Adipocyte (in vitro differentiated cells): Measurements from ENCODE around the gene FOXL3.

Experiments
- DNase-seq: peaks from one replicate; pipeline ENCODE4 v3.0.0-alpha.2; 2015; ENCODE audit warnings: low read depth
- H3K27me3 ChIP-seq: replicated peaks from 2 replicates; pipeline ENCODE4 v1.7.0; 2013; ENCODE audit warnings: mild to moderate bottlenecking, low read length, moderate library complexity; ENCODE audit not compliant: control insufficient read depth, insufficient read depth
- H3K36me3 ChIP-seq: 2 replicates; pipeline ENCODE4 v1.7.0; 2013; ENCODE audit warnings: low read length, mild to moderate bottlenecking, moderate library complexity; ENCODE audit not compliant: control insufficient read depth, insufficient read depth, severe bottlenecking
- H3K4me1 ChIP-seq: 2 replicates; pipeline ENCODE4 v1.7.0; 2013; ENCODE audit warnings: mild to moderate bottlenecking, low read length, moderate library complexity; ENCODE audit not compliant: control insufficient read depth, insufficient read depth
- H3K4me3 ChIP-seq: 2 replicates; pipeline ENCODE4 v1.7.0; 2013; ENCODE audit warnings: mild to moderate bottlenecking, low read length, moderate library complexity
- H3K9ac ChIP-seq: 2 replicates; pipeline ENCODE4 v1.7.0; 2013; ENCODE audit warnings: mild to moderate bottlenecking, low read length, moderate library complexity
- H3K9me3 ChIP-seq: 2 replicates; pipeline ENCODE4 v1.7.0; 2013; ENCODE audit warnings: mild to moderate bottlenecking, low read length, moderate library complexity; ENCODE audit not compliant: control insufficient read depth

The FOXL3 gene

GRCh38 chr7:300048-300447, 10.1 kb downstream of the FOXL3 start:
- H3K4me1 ChIP-seq, result no peaks in the 10 kb centered on the region
- no peaks in the 10 kb centered on the region for H3K9me3 ChIP-seq
- no peak overlapping the region for H3K9ac ChIP-seq
- no peak overlapping the region for H3K4me3 ChIP-seq
- DNase-seq, result no peak
- H3K27me3 ChIP-seq, result peaks cover 43% of the 10 kb centered on the region
- no peaks in the 10 kb centered on the region for H3K36me3 ChIP-seq

DNA sequence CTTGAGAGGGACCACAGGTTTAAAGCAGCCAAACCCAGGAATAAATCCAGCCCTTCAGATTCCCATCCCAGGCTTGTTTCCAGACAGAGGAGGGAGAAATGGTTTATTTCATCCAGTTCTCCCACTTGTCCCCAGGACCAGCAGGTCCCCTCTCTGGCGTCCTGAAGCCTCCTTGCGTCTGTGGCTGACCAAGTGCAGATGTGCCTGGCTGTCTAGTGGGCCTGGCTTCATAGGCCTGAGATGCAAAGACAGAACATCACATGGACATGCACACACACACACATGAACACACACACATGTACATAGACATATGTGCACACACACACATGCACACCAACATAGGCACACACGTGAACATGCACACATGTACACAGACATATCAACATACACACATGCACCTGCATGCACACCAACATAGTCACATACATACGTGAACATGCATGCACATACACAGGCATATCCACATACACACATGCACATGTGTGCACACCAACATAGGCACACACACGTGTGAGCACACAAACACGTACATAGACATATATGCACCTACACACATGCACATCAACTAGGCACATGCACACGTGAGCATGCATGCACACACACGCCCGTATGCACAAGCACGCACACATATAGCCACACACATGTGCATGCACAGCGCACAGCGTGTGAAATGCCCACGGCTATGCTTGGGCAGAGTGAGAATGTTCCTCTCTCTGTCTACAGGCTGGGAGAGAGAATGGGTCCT, 10.7 kb downstream of the FOXL3 start:
- DNase-seq, result no peak
- no peaks in the 10 kb centered on the region for H3K9me3 ChIP-seq
- H3K36me3 ChIP-seq, result no peaks in the 10 kb centered on the region
- no peak overlapping the region for H3K4me3 ChIP-seq
- H3K27me3 ChIP-seq, result peaks cover 42% of the 10 kb centered on the region
- H3K4me1 ChIP-seq, result no peaks in the 10 kb centered on the region
- H3K9ac ChIP-seq, result no peak overlapping the region

DNA sequence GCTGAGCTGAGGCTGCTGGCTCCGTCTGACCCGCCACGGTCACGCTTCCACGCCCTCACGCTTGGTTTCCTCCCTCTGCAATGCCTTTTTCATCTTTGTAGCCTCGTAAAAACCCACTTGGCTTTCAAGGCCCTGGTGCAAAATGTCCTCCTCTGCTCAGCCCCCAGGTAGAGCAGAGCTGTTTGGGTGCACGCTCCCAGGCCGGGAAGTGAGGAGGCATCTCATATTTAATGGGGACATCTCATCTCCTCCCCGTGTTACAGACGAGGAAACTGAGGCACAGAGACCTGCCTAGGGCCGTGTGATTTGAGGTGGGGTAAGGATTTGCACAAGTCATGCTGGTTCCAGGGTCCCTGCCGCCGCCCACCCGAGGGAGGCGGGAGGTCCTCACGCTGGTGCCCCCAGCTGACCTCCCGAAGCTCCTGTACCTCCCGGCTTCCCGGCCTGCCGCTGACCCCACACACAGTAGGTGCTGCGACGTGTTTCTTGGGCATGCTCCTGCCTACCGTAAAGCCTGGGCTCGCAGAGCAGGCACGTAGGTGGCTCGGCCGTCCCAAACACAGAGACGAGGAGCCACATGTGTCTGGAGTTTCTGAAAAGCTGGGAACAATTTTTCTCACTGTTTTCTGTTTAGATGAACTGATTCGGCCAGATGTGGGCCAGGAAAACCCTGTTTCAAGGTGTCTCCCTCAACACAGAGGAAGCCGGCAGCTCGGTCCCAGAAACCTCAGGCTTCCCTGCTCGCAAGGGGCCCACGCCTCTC, 11.5 kb downstream of the FOXL3 start:
- no peak for DNase-seq

DNA sequence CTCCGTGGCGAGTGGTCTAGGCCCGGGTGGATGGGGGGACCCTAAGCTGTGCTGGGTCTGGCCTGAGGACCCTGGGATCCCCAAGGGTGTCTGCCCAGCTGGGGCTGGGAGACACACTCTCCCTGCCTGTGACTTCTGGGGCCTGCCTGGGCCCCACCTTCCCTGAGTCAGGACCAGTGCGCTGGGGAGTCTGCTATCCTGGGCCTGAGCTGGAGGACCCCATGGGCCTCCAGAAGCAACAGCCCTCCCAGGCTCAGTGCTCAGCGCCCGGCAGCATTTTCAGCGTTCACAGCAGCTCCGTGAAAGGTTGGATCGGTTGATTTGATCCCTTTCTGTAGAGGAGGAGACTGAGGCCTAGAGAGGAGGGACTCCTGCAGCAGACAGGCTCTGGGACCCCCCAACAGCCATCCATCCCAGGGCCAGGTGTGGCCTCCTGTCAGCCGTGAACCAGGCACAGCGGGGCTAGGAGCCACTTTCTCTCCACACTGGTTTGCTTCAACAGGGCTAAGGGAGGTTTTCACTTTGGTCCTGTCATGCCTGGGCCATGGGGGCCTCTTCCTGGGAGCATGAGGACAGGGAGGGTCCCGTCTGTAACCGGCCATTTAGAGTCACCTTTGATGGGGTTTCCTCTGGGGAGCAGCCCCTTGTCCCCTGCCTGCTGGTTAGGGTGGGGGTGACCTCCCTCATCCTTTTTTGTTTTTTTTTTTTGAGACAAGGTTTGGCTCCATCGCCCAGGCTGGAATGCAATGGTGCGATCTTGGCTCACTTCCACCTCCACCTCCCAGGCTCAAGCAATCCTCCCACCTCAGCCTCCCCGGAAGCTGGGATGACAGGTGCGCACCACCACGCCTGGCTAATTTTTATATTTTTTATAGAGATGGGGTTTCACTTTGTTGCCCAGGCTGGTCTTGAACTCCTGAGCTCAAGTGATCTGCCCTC, 12.4 kb downstream of the FOXL3 start:
- peaks cover 7% of the 10 kb centered on the region for H3K9me3 ChIP-seq
- no peak overlapping the region for H3K9ac ChIP-seq
- H3K36me3 ChIP-seq, result no peaks in the 10 kb centered on the region
- no peaks in the 10 kb centered on the region for H3K4me1 ChIP-seq
- no peak overlapping the region for H3K4me3 ChIP-seq
- peaks cover 46% of the 10 kb centered on the region for H3K27me3 ChIP-seq
- no peak for DNase-seq

More for the DNA sequence above, 11.5 kb downstream of the FOXL3 start:
- Histone ChIP-seq H3K36me3 (no peaks in the 10 kb centered on the region), H3K9ac (no peak overlapping the region), H3K4me3 (no peak overlapping the region), H3K9me3 (no peaks in the 10 kb centered on the region), H3K27me3 (peaks cover 42% of the 10 kb centered on the region), H3K4me1 (no peaks in the 10 kb centered on the region)

DNA sequence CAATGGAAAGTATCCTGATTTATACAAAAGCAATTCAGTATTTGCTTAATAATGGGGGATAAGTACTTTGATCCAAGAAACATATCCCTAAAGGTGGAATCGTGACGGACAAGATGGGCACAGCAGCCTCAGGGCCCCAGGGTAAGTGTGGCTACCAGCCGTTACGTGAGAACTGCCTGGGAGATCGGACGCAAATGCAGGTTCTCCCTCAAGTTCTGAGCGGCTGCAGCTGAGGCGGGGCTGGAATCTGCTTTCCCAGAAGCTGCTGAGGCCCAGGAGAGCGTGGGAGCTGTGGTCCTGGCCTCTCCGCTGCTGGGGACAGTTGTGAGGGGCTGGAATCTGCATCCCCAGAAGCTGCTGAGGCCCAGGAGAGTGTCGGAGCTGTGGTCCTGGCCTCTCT, 13.5 kb downstream of the FOXL3 start:
- no peak for DNase-seq
- Histone ChIP-seq H3K4me1 (no peaks in the 10 kb centered on the region), H3K4me3 (no peak overlapping the region), H3K9ac (no peak overlapping the region), H3K27me3 (peaks cover 42% of the 10 kb centered on the region), H3K36me3 (no peaks in the 10 kb centered on the region), H3K9me3 (peaks cover 18% of the 10 kb centered on the region)

DNA sequence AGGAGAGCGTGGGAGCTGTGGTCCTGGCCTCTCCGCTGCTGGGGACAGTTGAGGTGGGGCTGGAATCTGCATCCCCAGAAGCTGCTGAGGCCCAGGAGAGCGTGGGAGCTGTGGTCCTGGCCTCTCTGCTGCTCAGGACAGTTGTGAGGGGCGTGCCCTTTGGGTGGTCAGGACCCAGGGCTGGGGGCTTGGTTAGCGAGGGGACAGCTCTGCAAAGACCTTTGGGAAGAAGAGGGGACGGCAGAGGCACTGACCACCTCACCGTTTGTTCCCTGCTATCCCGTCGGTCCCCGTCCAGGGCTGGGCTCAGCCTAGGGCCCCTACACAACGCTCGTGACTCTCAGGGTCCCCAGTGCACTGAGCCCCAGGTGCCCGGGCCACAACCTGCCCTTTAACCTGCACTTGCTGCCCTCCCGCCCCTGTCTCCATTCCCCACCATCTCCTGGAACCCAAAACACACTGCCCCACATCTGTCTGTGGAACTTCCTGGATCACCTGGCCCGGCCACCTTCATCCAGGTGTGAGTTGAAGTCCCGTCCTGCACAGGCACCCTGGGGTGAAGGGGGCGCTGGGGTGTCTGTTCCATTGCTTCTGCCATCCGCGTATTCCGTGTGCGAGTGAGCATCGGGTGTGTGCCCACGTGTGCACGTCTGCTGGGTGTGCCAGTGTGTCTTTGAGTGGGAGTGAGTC, 14.1 kb downstream of the FOXL3 start:
- Histone ChIP-seq H3K36me3 (no peaks in the 10 kb centered on the region), H3K9ac (no peak overlapping the region), H3K4me1 (no peaks in the 10 kb centered on the region), H3K27me3 (peaks cover 38% of the 10 kb centered on the region), H3K9me3 (peaks cover 22% of the 10 kb centered on the region), H3K4me3 (no peak overlapping the region)
- no peak for DNase-seq

DNA sequence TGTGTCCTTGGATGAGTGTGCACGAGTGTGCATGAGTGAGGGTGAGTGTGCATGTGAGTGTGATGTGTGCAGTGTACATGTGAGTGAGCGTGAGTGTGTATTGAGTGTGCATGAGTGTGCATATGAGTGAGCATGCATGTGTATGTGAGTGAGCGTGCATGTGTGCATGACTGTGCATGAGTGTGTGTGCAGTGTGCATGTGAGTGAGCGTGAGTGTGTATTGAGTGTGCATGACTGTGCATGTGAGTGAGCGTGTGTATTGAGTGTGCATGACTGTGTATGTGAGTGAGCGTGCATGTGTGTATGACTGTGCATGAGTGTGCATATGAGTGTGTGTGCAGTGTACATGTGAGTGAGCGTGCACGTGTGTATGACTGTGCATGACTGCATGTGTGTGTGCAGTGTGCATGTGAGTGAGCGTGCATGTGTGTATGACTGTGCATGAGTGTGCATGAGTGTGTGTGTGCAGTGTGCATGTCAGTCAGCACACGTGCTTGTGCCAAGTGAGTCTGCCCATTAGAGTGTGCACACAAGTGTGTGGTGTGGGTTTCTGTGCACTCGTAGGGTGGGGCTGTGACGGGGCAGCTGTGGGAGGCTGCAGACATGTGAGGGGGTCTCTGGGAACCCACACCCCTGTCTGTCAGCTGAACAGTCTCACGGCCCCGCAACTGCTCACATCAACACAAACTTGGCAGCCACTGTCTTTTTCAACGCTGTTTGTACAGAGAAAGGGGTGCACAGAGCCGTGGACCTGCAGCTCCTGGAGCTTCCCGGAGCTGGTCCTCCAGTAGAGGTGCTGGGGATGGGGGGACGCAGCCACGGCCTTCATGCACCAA, 14.8 kb downstream of the FOXL3 start:
- Histone ChIP-seq H3K9ac (no peak overlapping the region), H3K9me3 (peaks cover 27% of the 10 kb centered on the region), H3K27me3 (peaks cover 32% of the 10 kb centered on the region), H3K4me1 (no peaks in the 10 kb centered on the region), H3K36me3 (no peaks in the 10 kb centered on the region), H3K4me3 (no peak overlapping the region)
- no peak for DNase-seq

DNA sequence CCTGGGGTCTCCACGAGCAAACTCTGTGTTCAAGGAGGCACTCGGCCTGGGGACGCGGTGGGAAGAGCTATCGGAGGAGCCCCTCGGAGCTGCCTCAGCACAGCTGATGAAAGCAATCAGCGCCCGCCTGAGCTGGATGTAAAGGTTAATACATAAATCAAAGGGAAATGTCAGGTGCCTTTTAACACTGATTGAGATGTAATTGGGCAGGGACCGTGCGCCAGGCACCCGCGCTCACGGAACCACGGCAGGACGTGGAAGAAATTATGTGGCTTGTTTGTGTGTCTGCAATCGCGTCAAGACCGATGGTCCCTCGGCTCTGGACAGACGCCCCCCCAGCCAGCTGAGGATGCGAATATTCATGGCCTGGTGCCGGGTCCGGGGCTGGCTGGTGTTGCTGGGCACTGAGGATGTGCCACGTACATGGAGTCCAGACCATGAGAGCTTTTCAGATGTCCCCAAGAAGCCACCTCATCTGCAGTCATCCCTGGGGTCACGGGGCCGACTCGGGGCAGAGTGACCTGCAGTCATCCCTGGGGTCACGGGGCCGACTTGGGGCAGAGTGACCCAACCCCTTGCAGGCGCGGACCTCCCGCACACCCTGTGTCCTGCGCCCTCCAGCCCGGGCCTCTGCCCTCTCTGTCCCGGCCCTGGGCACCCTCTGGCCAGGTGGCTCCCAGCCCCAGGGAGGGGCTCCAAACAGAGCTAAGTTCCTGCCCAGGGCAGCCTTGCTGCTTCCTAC, 15.6 kb downstream of the FOXL3 start:
- Histone ChIP-seq H3K9me3 (peaks cover 27% of the 10 kb centered on the region), H3K27me3 (peaks cover 28% of the 10 kb centered on the region), H3K9ac (no peak overlapping the region), H3K36me3 (no peaks in the 10 kb centered on the region), H3K4me3 (no peak overlapping the region), H3K4me1 (no peaks in the 10 kb centered on the region)
- DNase-seq, result no peak

GRCh38 chr7:307970-308369, 18.0 kb downstream of the FOXL3 start:
- H3K27me3 ChIP-seq, result peaks cover 39% of the 10 kb centered on the region

More at GRCh38 chr7:307970-308369, 18.0 kb downstream of the FOXL3 start:
- Histone ChIP-seq H3K4me3 (no peak overlapping the region), H3K4me1 (no peaks in the 10 kb centered on the region), H3K9ac (no peak overlapping the region), H3K36me3 (no peaks in the 10 kb centered on the region), H3K9me3 (peaks cover 29% of the 10 kb centered on the region)
- no peak for DNase-seq
